HCT116 (cell line): Measurements from ENCODE around the gene LY6G6F. TPM values are rescaled to one million over a fixed set of nuclear protein-coding genes. Genes with fewer than 3 reads are reported as not detected.

Experiments
- ATAC-seq: fragments of 200-7000 bp; cut with Tn5 transposase; 2 replicates; pipeline ENCODE4 v1.9.1; 2020; ENCODE audit warnings: mild to moderate bottlenecking, moderate library complexity
- BruUV-seq: library from RNA; stranded (reverse); fragments of 400-500 nt; replicated peaks from 2 replicates; lab custom pipeline; 2021; lab: Mats Ljungman, UMichigan
- CTCF ChIA-PET: fragments of 300-600 bp; sonication (Branson Sonifier 250); formaldehyde crosslinking; loops from one replicate; lab custom pipeline; 2021; ENCODE audit warnings: antibody characterized with exemption; lab: Charles Lee
- POLR2A ChIA-PET: fragments of 300-600, 350-600 bp; sonication (Branson Sonifier 250); formaldehyde crosslinking; loops from one replicate; lab custom pipeline; 2021; ENCODE audit warnings: antibody characterized with exemption; lab: Charles Lee
- RAD21 ChIA-PET, 2 experiments: fragments of 300-600 bp; sonication (Branson Sonifier 250); formaldehyde crosslinking; loops; one replicate each; lab custom pipeline; 2023; ENCODE audit warnings: low total read pairs in 2 of 2; ENCODE audit not compliant: uncharacterized antibody in 2 of 2, unreplicated experiment in 2 of 2, low non-redundant PET in 1 of 2; lab: Charles Lee
- DNase-seq: peaks from one replicate; pipeline ENCODE4 v3.0.0-alpha.2; 2010; ENCODE audit warnings: low read depth, low spot score
- H2AFZ ChIP-seq: fragments of 200-600 bp; shearing (Covaris generic), sonication (generic); 2 replicates; pipeline ENCODE4 v1.6.1; 2017; ENCODE audit warnings: low read depth, mixed run types, mixed read lengths, antibody characterized with exemption, low read length; ENCODE audit not compliant: poor library complexity, severe bottlenecking
- H3K27ac ChIP-seq: 2 replicates; pipeline ENCODE4 v1.5.1; 2012; ENCODE audit warnings: low read depth, low read length
- H3K27me3 ChIP-seq: fragments of 200-600 bp; sonication (generic); 2 replicates; pipeline ENCODE4 v1.6.1; 2016; ENCODE audit warnings: mixed run types, low read length, mixed read lengths; ENCODE audit not compliant: insufficient read depth
- H3K36me3 ChIP-seq, 2 experiments: fragments of 200-500 bp in 1 of 2; fragments of 200-600 bp in 1 of 2; sonication (Bioruptor generic) in 1 of 2; sonication (generic) in 1 of 2; 2 replicates each; pipeline versions ENCODE4 v1.5.1 to v1.6.1; 2014 to 2016; ENCODE audit warnings: low read length in 2 of 2, inconsistent platforms in 1 of 2, mixed read lengths in 1 of 2, mixed run types in 1 of 2; ENCODE audit not compliant: insufficient read depth in 2 of 2, control insufficient read depth in 1 of 2
- H3K4me1 ChIP-seq, 2 experiments: fragments of 200-600 bp in 1 of 2; sonication (generic) in 1 of 2; 2 replicates each; pipeline versions ENCODE4 v1.5.1 to v1.6.1; 2012 to 2017; ENCODE audit warnings: low read length in 2 of 2, inconsistent platforms in 1 of 2, mild to moderate bottlenecking in 1 of 2, mixed read lengths in 1 of 2, mixed run types in 1 of 2, moderate library complexity in 1 of 2; ENCODE audit not compliant: insufficient read depth in 2 of 2, control insufficient read depth in 1 of 2
- H3K4me2 ChIP-seq: fragments of 200-600 bp; sonication (generic); 2 replicates; pipeline ENCODE4 v1.6.1; 2017; ENCODE audit warnings: mixed run types, low read length, mixed read lengths
- H3K4me3 ChIP-seq, 2 experiments: fragments of 200-600 bp in 1 of 2; sonication (generic) in 1 of 2; replicated peaks in 1 of 2; 2 replicates each; pipeline ENCODE4 v1.5.1; 2011 to 2016; ENCODE audit warnings: low read length in 2 of 2, control low read depth in 1 of 2, low read depth in 1 of 2, mild to moderate bottlenecking in 1 of 2, mixed read lengths in 1 of 2, mixed run types in 1 of 2
- H3K79me2 ChIP-seq: fragments of 200-600 bp; sonication (generic); 2 replicates; pipeline ENCODE4 v1.6.1; 2017; ENCODE audit warnings: mild to moderate bottlenecking, mixed run types, low read length, moderate library complexity, mixed read lengths; ENCODE audit not compliant: insufficient read depth
- H3K9ac ChIP-seq: fragments of 200-600 bp; sonication (generic); 2 replicates; pipeline ENCODE4 v1.6.1; 2016; ENCODE audit warnings: low read length, mixed read lengths
- H3K9me2 ChIP-seq: fragments of 200-600 bp; sonication (generic), shearing (Covaris generic); 2 replicates; pipeline ENCODE4 v1.6.1; 2017; ENCODE audit warnings: mixed run types, mild to moderate bottlenecking, moderate library complexity; ENCODE audit not compliant: insufficient read depth
- H3K9me3 ChIP-seq, 2 experiments: fragments of 200-500 bp in 1 of 2; fragments of 200-600 bp in 1 of 2; sonication (Bioruptor generic) in 1 of 2; sonication (generic) in 1 of 2; 2 replicates each; pipeline ENCODE4 v1.6.1; 2014 to 2017; ENCODE audit warnings: low read length in 2 of 2, mixed read lengths in 2 of 2, inconsistent platforms in 1 of 2, low read depth in 1 of 2, mild to moderate bottlenecking in 1 of 2, mixed run types in 1 of 2, moderate library complexity in 1 of 2; ENCODE audit not compliant: control insufficient read depth in 1 of 2, insufficient read depth in 1 of 2
- H4K20me1 ChIP-seq: fragments of 200-600 bp; sonication (generic), shearing (Covaris generic); 2 replicates; pipeline ENCODE4 v1.6.1; 2017; ENCODE audit warnings: mixed run types, mild to moderate bottlenecking, moderate library complexity; ENCODE audit not compliant: insufficient read depth
- ATF3 ChIP-seq: IDR thresholded peaks from 2 replicates; pipeline ENCODE4 v1.6.1; 2012
- ELF1 ChIP-seq: IDR thresholded peaks from 2 replicates; pipeline ENCODE4 v1.6.1; 2012; ENCODE audit warnings: low read depth, borderline replicate concordance
- RAD21 ChIP-seq: IDR thresholded peaks from 2 replicates; pipeline ENCODE4 v1.6.1; 2012; ENCODE audit warnings: low read depth, mild to moderate bottlenecking
- SP1 ChIP-seq: IDR thresholded peaks from 2 replicates; pipeline ENCODE4 v1.6.1; 2012; ENCODE audit warnings: low read depth
- ZFX ChIP-seq: fragments of 450-650 bp; IDR thresholded peaks from 2 replicates; pipeline ENCODE4 v1.6.1; 2017
- intact Hi-C: fragments of 100-400 bp; cut with micrococcal nuclease; formaldehyde crosslinking; loops from 2 replicates; pipeline ENCODE4 v1.10.0; 2022
- total RNA-seq: library from RNA; stranded (reverse); gene quantifications from one replicate; pipeline ENCODE4 v1.2.1, GENCODE V29; 2021; ENCODE audit not compliant: unreplicated experiment

Gene LY6G6F
- total RNA-seq, 1 experiment from 2014 or later = not detected

GRCh38 chr6:31663126-31663960 is 43.3 kb upstream of the LY6G6F start:
- Histone ChIP-seq H3K79me2 (peaks cover 61% of the 10 kb centered on the region), H3K9me3 (no peaks in the 10 kb centered on the region), H3K4me3 (0 out of 4 replicates have a peak overlapping the region, but pooled peaks of 1 of the 2 experiments have one; percentile 97), H2AFZ (no peak overlapping the region), H4K20me1 (no peaks in the 10 kb centered on the region), H3K27me3 (no peaks in the 10 kb centered on the region)
- ChIA-PET RAD21 (interaction anchor here in 1 of 2 experiments (0.7 kb wide), 1 partner anchor 116 kb away, joined by 3 read pairs; the partner anchor contains the start of gene NFKBIL1), CTCF (no interaction called here)
- ATAC-seq (no peak), DNase-seq (no peak)
- intact Hi-C loops = loop anchor here (5.0 kb wide), 1 partner anchor 261 kb away; the partner anchor contains the start of gene MICA
- TF ChIP-seq ELF1 (no peak), ATF3 (no peak), SP1 (no peak), ZFX (no peak), RAD21 (no peak)
- TF ChIP-seq, all 23 proteins: peak for 0
- BruUV-seq = no TSS peak
- Histone ChIP-seq H3K9me2 (no peaks in the 10 kb centered on the region), H3K4me2 (peak overlapping the region; percentile 83; the same call in 1 of the 2 replicates), H3K9ac (peak overlapping the region; percentile 90), H3K36me3 (peaks cover 16 to 28% of the 10 kb centered on the region in 2 experiments), H3K27ac (peak overlapping the region; percentile 90), H3K4me1 (peaks cover 18 to 50% of the 10 kb centered on the region in 2 experiments; a peak in 3 of 4 replicates)
- POLR2A ChIA-PET = interaction anchor here (2.5 to 3.9 kb wide), 2 partner anchors 11 to 121 kb away, joined by 8 to 32 read pairs; partner anchors contain the start of genes BAG6 and DDX39B
